Measurements from ENCODE around the gene ARNT2.

- TF ChIP-seq, protein P1, sequence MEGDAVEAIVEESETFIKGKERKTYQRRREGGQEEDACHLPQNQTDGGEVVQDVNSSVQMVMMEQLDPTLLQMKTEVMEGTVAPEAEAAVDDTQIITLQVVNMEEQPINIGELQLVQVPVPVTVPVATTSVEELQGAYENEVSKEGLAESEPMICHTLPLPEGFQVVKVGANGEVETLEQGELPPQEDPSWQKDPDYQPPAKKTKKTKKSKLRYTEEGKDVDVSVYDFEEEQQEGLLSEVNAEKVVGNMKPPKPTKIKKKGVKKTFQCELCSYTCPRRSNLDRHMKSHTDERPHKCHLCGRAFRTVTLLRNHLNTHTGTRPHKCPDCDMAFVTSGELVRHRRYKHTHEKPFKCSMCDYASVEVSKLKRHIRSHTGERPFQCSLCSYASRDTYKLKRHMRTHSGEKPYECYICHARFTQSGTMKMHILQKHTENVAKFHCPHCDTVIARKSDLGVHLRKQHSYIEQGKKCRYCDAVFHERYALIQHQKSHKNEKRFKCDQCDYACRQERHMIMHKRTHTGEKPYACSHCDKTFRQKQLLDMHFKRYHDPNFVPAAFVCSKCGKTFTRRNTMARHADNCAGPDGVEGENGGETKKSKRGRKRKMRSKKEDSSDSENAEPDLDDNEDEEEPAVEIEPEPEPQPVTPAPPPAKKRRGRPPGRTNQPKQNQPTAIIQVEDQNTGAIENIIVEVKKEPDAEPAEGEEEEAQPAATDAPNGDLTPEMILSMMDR (IDR thresholded peaks at IDR 0.05): no peak
- TF ChIP-seq POLR2A (IDR thresholded peaks at IDR 0.05) (no peak), EP300 (IDR thresholded peaks at IDR 0.05) (no peak)
Measured at GRCh38 chr15:80579611-80580010, 175.4 kb downstream of the ARNT2 start.
